Activated CD8-positive, alpha-beta T cell treated with anti-CD3 and anti-CD28 coated beads for 36 hours (primary cell): ENCODE measurements around the gene RIN3. TPM values are rescaled to one million over a fixed set of nuclear protein-coding genes. Genes with fewer than 3 reads are reported as not detected.

Source experiments
- ATAC-seq: fragments of 200-7000 bp; cut with Tn5 transposase; one replicate; pipeline ENCODE4 v1.10.0; 2021; ENCODE audit warnings: mild to moderate bottlenecking, moderate library complexity
- CTCF ChIA-PET: fragments of 350-600 bp; sonication (Branson Sonifier 250); formaldehyde crosslinking; loops from one replicate; lab custom pipeline; 2021; ENCODE audit warnings: antibody characterized with exemption; lab: Charles Lee
- POLR2A ChIA-PET: fragments of 350-600 bp; sonication (Branson Sonifier 250); formaldehyde crosslinking; loops from one replicate; lab custom pipeline; 2021; ENCODE audit warnings: antibody characterized with exemption; lab: Charles Lee
- DNase-seq: peaks from one replicate; pipeline ENCODE4 v3.0.0-alpha.2; 2020
- H3K27ac Mint-ChIP-seq: one replicate; pipeline ENCODE4 v1.8.0; 2021; ENCODE audit warnings: mild to moderate bottlenecking, mixed read lengths
- H3K27me3 Mint-ChIP-seq: one replicate; pipeline ENCODE4 v1.8.0; 2021; ENCODE audit warnings: mixed read lengths
- H3K36me3 Mint-ChIP-seq: one replicate; pipeline ENCODE4 v1.8.0; 2021; ENCODE audit warnings: low read depth, mixed read lengths
- H3K4me1 Mint-ChIP-seq: one replicate; pipeline ENCODE4 v1.8.0; 2021; ENCODE audit warnings: low read depth, mixed read lengths
- H3K4me3 Mint-ChIP-seq: one replicate; pipeline ENCODE4 v1.8.0; 2021; ENCODE audit warnings: mild to moderate bottlenecking, moderate library complexity, mixed read lengths
- H3K9me3 Mint-ChIP-seq: one replicate; pipeline ENCODE4 v1.8.0; 2021; ENCODE audit warnings: mixed read lengths
- CTCF ChIP-seq: fragments of 200-600 bp; IDR thresholded peaks from one replicate; pipeline ENCODE4 v1.8.0; 2022; ENCODE audit warnings: antibody characterized with exemption, mild to moderate bottlenecking
- intact Hi-C: fragments of 100-400 bp; cut with micrococcal nuclease; formaldehyde crosslinking; loops from one replicate; pipeline ENCODE4 v1.10.0; 2022
- total RNA-seq, 2 experiments: library from RNA; stranded (reverse); gene quantifications; one replicate each; pipeline ENCODE4 v1.2.3, GENCODE V29; 2021

Gene RIN3
- total RNA-seq, 2 experiments from 2014 or later: 61.3 to 62.4 TPM

GRCh38 chr14:92728759-92729364, 215.3 kb downstream of the RIN3 start:
- DNase-seq: peak; percentile 77
- H3K27ac Mint-ChIP-seq: no peak overlapping the region
- CTCF ChIA-PET: interaction anchor here (0.7 to 1.3 kb wide), 2 partner anchors 59 to 81 kb away, joined by 3 to 6 read pairs; no protein-coding TSS in a partner anchor

DNA sequence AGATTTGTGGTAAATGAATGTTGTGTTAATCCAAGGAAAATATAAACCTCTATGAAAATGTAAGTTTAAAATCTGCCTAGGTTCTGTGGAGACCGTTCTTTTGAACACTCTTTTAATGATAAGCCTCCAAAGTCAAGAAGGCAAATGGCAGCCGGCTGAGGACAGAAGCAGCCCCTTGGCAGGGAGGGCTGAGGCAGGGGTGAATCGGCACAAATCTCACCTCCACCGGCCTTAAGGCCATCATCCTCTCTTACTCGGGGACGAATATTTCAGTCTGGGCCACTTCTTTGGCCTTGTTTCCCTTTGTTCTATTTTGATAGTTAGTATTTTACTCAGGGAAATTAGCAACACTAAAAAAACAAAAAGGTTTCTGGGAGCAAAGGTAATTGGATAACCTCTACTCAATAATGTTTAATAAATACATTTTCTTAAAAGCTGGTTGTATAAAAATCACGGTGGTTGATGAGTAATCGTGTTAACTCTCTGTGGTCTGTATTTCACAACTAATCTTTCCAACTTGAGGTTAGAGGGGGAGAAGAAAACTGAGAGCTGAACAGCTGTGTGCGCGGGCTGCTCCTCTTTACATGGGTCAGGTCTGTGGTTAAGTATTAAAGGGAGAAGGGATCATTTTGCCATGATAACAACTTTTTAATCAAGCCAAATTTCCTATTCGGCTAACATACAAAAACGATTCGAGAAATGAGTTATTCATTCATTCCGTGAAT, 216.2 kb downstream of the RIN3 start:
- Mint-ChIP-seq H3K36me3 (peaks cover 10% of the 10 kb centered on the region), H3K4me3 (peak overlapping the region; percentile 20), H3K27ac (no peak overlapping the region), H3K4me1 (peaks cover 16% of the 10 kb centered on the region), H3K27me3 (peaks cover 3% of the 10 kb centered on the region), H3K9me3 (no peaks in the 10 kb centered on the region)
- POLR2A ChIA-PET: interaction anchor here (2.1 kb wide), 1 partner anchor 22 kb away, joined by 8 read pairs; no protein-coding TSS in a partner anchor
- CTCF ChIA-PET: interaction anchor here (1.0 kb wide), 1 partner anchor 10 kb away, joined by 3 read pairs; no protein-coding TSS in a partner anchor
- ATAC-seq: peak; percentile 50
- DNase-seq: peak; percentile 69
- intact Hi-C loops: loop anchor here (5.0 kb wide), 1 partner anchor 38 kb away; no protein-coding TSS in a partner anchor
- no peak for TF ChIP-seq CTCF

More at GRCh38 chr14:92728759-92729364, 215.3 kb downstream of the RIN3 start:
- no peak for TF ChIP-seq CTCF
- Mint-ChIP-seq H3K9me3 (no peaks in the 10 kb centered on the region), H3K36me3 (peaks cover 10% of the 10 kb centered on the region), H3K4me3 (no peak overlapping the region), H3K27me3 (peaks cover 3% of the 10 kb centered on the region), H3K4me1 (peaks cover 16% of the 10 kb centered on the region)
- intact Hi-C loops: no loop called here
- ATAC-seq: peak; percentile 89
- POLR2A ChIA-PET: interaction anchor here (2.1 kb wide), 1 partner anchor 23 kb away, joined by 8 read pairs; no protein-coding TSS in a partner anchor

- ATAC-seq (no peak), DNase-seq (no peak)
- no peak overlapping the region for H3K27ac Mint-ChIP-seq
- ChIA-PET POLR2A (interaction anchor here (0.8 kb wide), 1 partner anchor 20 kb away, joined by 3 read pairs; no protein-coding TSS in a partner anchor), CTCF (no interaction called here)
- peaks cover 3% of the 10 kb centered on the region for H3K27me3 Mint-ChIP-seq
- H3K4me3 Mint-ChIP-seq: no peak overlapping the region
- peaks cover 18% of the 10 kb centered on the region for H3K4me1 Mint-ChIP-seq
- intact Hi-C loops: loop anchor here (5.0 kb wide), 1 partner anchor 36 kb away; no protein-coding TSS in a partner anchor
- H3K9me3 Mint-ChIP-seq: no peaks in the 10 kb centered on the region
- no peak for TF ChIP-seq CTCF
- H3K36me3 Mint-ChIP-seq: peaks cover 10% of the 10 kb centered on the region
Measured at GRCh38 chr14:92731622-92732115, 218.1 kb downstream of the RIN3 start.

- Mint-ChIP-seq H3K36me3 (peaks cover 10% of the 10 kb centered on the region), H3K9me3 (no peaks in the 10 kb centered on the region), H3K4me3 (no peak overlapping the region), H3K4me1 (peaks cover 29% of the 10 kb centered on the region), H3K27ac (no peak overlapping the region), H3K27me3 (peaks cover 3% of the 10 kb centered on the region)
- intact Hi-C loops: loop anchor here (5.0 kb wide), 1 partner anchor 34 kb away; no protein-coding TSS in a partner anchor
- ATAC-seq (no peak), DNase-seq (no peak)
- TF ChIP-seq CTCF: no peak
- ChIA-PET POLR2A (no interaction called here), CTCF (interaction anchor here (0.8 kb wide), 1 partner anchor 50 kb away, joined by 3 read pairs; no protein-coding TSS in a partner anchor)
Measured at GRCh38 chr14:92733007-92733406, 219.4 kb downstream of the RIN3 start.
